OCI-LY3 (cell line): ENCODE data around the gene MRPL58.

Experiments
- H2AFZ ChIP-seq: fragments of 200-600, 300-600 bp; shearing (Covaris generic); 2 replicates; pipeline ENCODE4 v1.6.0; 2014; ENCODE audit warnings: antibody characterized with exemption, low read depth, low read length
- H3K27ac ChIP-seq: fragments of 200-600, 300-600 bp; sonication (generic); 2 replicates; pipeline ENCODE4 v1.5.1; 2014; ENCODE audit warnings: mild to moderate bottlenecking, low read length, moderate library complexity, mixed read lengths
- H3K27me3 ChIP-seq: fragments of 200-600, 300-600 bp; sonication (generic); 2 replicates; pipeline ENCODE4 v1.6.1; 2014; ENCODE audit warnings: low read depth, low read length, mixed read lengths
- H3K36me3 ChIP-seq: fragments of 200-600, 300-600 bp; sonication (generic); replicated peaks from 2 replicates; pipeline ENCODE3; 2014; ENCODE audit warnings: low read depth, low read length, mixed read lengths
- H3K4me1 ChIP-seq: fragments of 300-600, 200-600 bp; sonication (generic); 2 replicates; pipeline ENCODE4 v1.6.1; 2014; ENCODE audit warnings: low read length, mixed read lengths
- H3K4me2 ChIP-seq: fragments of 200-600, 300-600 bp; sonication (generic); 2 replicates; pipeline ENCODE4 v1.6.1; 2014; ENCODE audit warnings: low read length, mixed read lengths
- H3K4me3 ChIP-seq: fragments of 300-600, 200-600 bp; sonication (generic); 2 replicates; pipeline ENCODE4 v1.5.1; 2014; ENCODE audit warnings: antibody characterized with exemption, mild to moderate bottlenecking, low read length, moderate library complexity
- H3K79me2 ChIP-seq: fragments of 300-600, 200-600 bp; shearing (Covaris generic); 2 replicates; pipeline ENCODE4 v1.6.1; 2014; ENCODE audit warnings: mild to moderate bottlenecking, low read length, mixed read lengths
- H3K9ac ChIP-seq: fragments of 300-600, 200-600 bp; shearing (Covaris generic); 2 replicates; pipeline ENCODE4 v1.6.0; 2014; ENCODE audit warnings: mild to moderate bottlenecking, low read length, moderate library complexity
- H3K9me3 ChIP-seq: fragments of 200-600, 300-600 bp; shearing (Covaris generic); 2 replicates; pipeline ENCODE4 v1.6.1; 2014; ENCODE audit warnings: low read length, mixed read lengths; ENCODE audit not compliant: insufficient read depth
- H4K20me1 ChIP-seq: fragments of 200-600, 300-600 bp; sonication (generic); 2 replicates; pipeline ENCODE4 v1.6.1; 2016; ENCODE audit warnings: low read length, mixed read lengths; ENCODE audit not compliant: insufficient read depth
- CTCF ChIP-seq: fragments of 200-600, 300-600 bp; sonication (generic); IDR thresholded peaks from 2 replicates; pipeline ENCODE4 v1.5.1; 2014; ENCODE audit warnings: antibody characterized with exemption, low read length, low read depth
- EZH2phosphoT487 ChIP-seq: fragments of 200-600 bp; shearing (Covaris generic); IDR thresholded peaks from 2 replicates; pipeline ENCODE4 v1.6.1; 2018; ENCODE audit warnings: antibody characterized with exemption, mixed run types, low read depth

MRPL58 gene

GRCh38 chr17:75011401-75012095, 922 bp upstream of the MRPL58 start:
- Histone ChIP-seq H3K9me3 (no peaks in the 10 kb centered on the region), H2AFZ (peak overlapping the region; percentile 94), H3K27ac (no peak overlapping the region), H3K4me3 (peak overlapping the region; percentile 94), H4K20me1 (no peaks in the 10 kb centered on the region), H3K27me3 (no peaks in the 10 kb centered on the region), H3K79me2 (peaks cover 28% of the 10 kb centered on the region), H3K36me3 (peaks cover 2% of the 10 kb centered on the region), H3K4me2 (peak overlapping the region; percentile 97), H3K9ac (peak overlapping the region; percentile 81), H3K4me1 (peaks cover 14% of the 10 kb centered on the region)
- TF ChIP-seq CTCF, result no peak
- no peak for TF ChIP-seq EZH2phosphoT487

GRCh38 chr17:75012096-75012345, 449 bp upstream of the MRPL58 start:
- Histone ChIP-seq H3K27me3 (no peaks in the 10 kb centered on the region), H2AFZ (peak overlapping the region; percentile 94), H3K4me1 (peaks cover 14% of the 10 kb centered on the region), H3K27ac (peak overlapping the region; percentile 28), H3K9me3 (no peaks in the 10 kb centered on the region), H3K36me3 (peaks cover 5% of the 10 kb centered on the region), H3K4me3 (peak overlapping the region; percentile 94), H4K20me1 (no peaks in the 10 kb centered on the region), H3K79me2 (peaks cover 31% of the 10 kb centered on the region), H3K9ac (peak overlapping the region; percentile 81), H3K4me2 (peak overlapping the region; percentile 97)
- TF ChIP-seq EZH2phosphoT487 (no peak), CTCF (no peak)

- TF ChIP-seq CTCF (no peak), EZH2phosphoT487 (no peak)
- peak overlapping the region; percentile 81 for H3K9ac ChIP-seq
- H2AFZ ChIP-seq, result no peak overlapping the region
- H3K27me3 ChIP-seq, result no peaks in the 10 kb centered on the region
- peak overlapping the region; percentile 94 for H3K4me3 ChIP-seq
- H4K20me1 ChIP-seq, result no peaks in the 10 kb centered on the region
- peak overlapping the region; percentile 23 for H3K27ac ChIP-seq
- H3K4me2 ChIP-seq, result peak overlapping the region; percentile 97
- peaks cover 14% of the 10 kb centered on the region for H3K4me1 ChIP-seq
- H3K79me2 ChIP-seq, result peaks cover 31% of the 10 kb centered on the region
- peaks cover 9% of the 10 kb centered on the region for H3K36me3 ChIP-seq
- no peaks in the 10 kb centered on the region for H3K9me3 ChIP-seq
These were observed 656 bp downstream of the MRPL58 start for GRCh38 chr17:75013092-75013559.

- H2AFZ ChIP-seq, result no peak overlapping the region
- no peak overlapping the region for H3K9ac ChIP-seq
- H3K79me2 ChIP-seq, result peaks cover 17% of the 10 kb centered on the region
- no peaks in the 10 kb centered on the region for H3K4me1 ChIP-seq
- no peak overlapping the region for H3K27ac ChIP-seq
- no peaks in the 10 kb centered on the region for H3K9me3 ChIP-seq
- peaks cover 33% of the 10 kb centered on the region for H3K36me3 ChIP-seq
- no peak for TF ChIP-seq CTCF
- TF ChIP-seq EZH2phosphoT487, result no peak
- no peaks in the 10 kb centered on the region for H3K27me3 ChIP-seq
- no peaks in the 10 kb centered on the region for H4K20me1 ChIP-seq
- H3K4me3 ChIP-seq, result no peak overlapping the region
- H3K4me2 ChIP-seq, result no peak overlapping the region
These were observed 6.7 kb downstream of the MRPL58 start for GRCh38 chr17:75019146-75019545.
